Activated naive CD8-positive, alpha-beta T cell treated with anti-CD3 and anti-CD28 coated beads, Interleukin-2, amount 10 ng/mL, durations not matched to agents 7 days and 5 days (primary cell): ENCODE measurements around the gene MYBPC1. TPM values are rescaled to one million over a fixed set of nuclear protein-coding genes. Genes with fewer than 3 reads are reported as not detected.

Source experiments
- ATAC-seq: fragments of 150-1000 bp; cut with Tn5 transposase; one replicate; pipeline ENCODE4 v1.10.0; 2021; ENCODE audit warnings: low read depth, moderate library complexity
- POLR2A ChIA-PET: fragments of 350-600 bp; sonication (Branson Sonifier 250); formaldehyde crosslinking; loops from one replicate; lab custom pipeline; 2021; ENCODE audit warnings: antibody characterized with exemption; lab: Charles Lee
- DNase-seq: peaks from one replicate; pipeline ENCODE4 v3.0.0; 2021
- H3K27ac Mint-ChIP-seq: one replicate; pipeline ENCODE4 v1.8.0; 2022; ENCODE audit warnings: mild to moderate bottlenecking, mixed read lengths
- H3K27me3 Mint-ChIP-seq: one replicate; pipeline ENCODE4 v1.8.0; 2022; ENCODE audit warnings: mild to moderate bottlenecking, moderate library complexity, mixed read lengths
- H3K36me3 Mint-ChIP-seq: one replicate; pipeline ENCODE4 v1.8.0; 2021; ENCODE audit warnings: mild to moderate bottlenecking, mixed read lengths
- H3K4me1 Mint-ChIP-seq: one replicate; pipeline ENCODE4 v1.8.0; 2021; ENCODE audit warnings: mixed read lengths
- H3K4me3 Mint-ChIP-seq: one replicate; pipeline ENCODE4 v1.8.0; 2022; ENCODE audit warnings: mild to moderate bottlenecking, moderate library complexity, mixed read lengths
- H3K9me3 Mint-ChIP-seq: one replicate; pipeline ENCODE4 v1.8.0; 2021; ENCODE audit warnings: mixed read lengths
- total RNA-seq, 2 experiments: library from RNA; stranded (reverse); gene quantifications; one replicate each; pipeline ENCODE4 v1.2.3, GENCODE V29; 2021

MYBPC1 gene
- total RNA-seq, 2 experiments from 2014 or later = not detected

GRCh38 chr12:101696251-101697196 is 101.8 kb downstream of the MYBPC1 start:
- Mint-ChIP-seq H3K27me3 (peaks cover 2% of the 10 kb centered on the region), H3K4me1 (peaks cover 21% of the 10 kb centered on the region), H3K4me3 (peak overlapping the region; percentile 89), H3K27ac (peak overlapping the region; percentile 82), H3K36me3 (no peaks in the 10 kb centered on the region), H3K9me3 (no peaks in the 10 kb centered on the region)
- peak; percentile 38 for DNase-seq
- ATAC-seq = no peak
- POLR2A ChIA-PET = no interaction called here

DNA sequence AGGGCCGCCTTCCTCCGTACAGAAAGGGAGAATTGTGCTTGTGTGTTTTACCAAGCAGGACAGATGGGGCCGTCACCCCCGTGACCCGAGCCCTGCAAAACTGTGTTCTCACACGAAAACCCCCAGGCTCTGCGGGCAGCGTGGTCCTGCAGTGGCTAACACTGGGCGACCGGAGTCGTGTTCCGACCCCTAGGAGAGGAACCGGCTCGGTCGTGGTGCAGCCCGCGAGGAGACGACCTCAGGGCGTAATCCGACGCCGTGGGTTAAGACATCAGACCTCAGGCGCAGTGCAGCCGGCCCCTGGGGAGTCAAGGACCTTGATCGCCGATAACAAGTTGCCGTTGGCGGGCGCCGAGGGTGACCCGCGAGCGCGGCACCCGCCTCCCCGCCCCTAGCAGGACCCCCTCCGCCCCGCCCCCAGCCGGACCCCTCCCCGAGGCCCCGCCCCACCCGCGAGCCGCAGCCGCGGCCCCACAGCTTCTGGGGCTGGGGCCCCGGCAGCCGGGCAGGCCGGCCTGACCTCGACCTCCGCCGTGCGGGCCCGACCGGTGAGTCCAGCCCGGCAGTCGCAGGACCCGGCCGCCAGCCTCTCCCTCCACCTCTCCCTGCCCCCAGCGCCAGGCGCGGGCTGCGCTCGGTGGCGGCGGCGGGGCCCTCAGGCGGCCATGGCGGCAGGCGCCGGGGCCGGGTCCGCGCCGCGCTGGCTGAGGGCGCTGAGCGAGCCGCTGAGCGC is 102.6 kb downstream of the MYBPC1 start, which contains the start of gene CHPT1:
Gene CHPT1 (plus strand): TSS at position 444 of the 733 bp plus-strand sequence. CDS start 222 bp downstream, at position 666.
- peak; percentile 84 for ATAC-seq
- Mint-ChIP-seq H3K27me3 (peaks cover 2% of the 10 kb centered on the region), H3K36me3 (no peaks in the 10 kb centered on the region), H3K4me1 (peaks cover 20% of the 10 kb centered on the region), H3K4me3 (peak within 1 kb of the TSS; percentile 89), H3K9me3 (no peaks in the 10 kb centered on the region), H3K27ac (peak within 1 kb of the TSS; percentile 82)
- peak; percentile 80 for DNase-seq
- POLR2A ChIA-PET = no interaction called here

DNA sequence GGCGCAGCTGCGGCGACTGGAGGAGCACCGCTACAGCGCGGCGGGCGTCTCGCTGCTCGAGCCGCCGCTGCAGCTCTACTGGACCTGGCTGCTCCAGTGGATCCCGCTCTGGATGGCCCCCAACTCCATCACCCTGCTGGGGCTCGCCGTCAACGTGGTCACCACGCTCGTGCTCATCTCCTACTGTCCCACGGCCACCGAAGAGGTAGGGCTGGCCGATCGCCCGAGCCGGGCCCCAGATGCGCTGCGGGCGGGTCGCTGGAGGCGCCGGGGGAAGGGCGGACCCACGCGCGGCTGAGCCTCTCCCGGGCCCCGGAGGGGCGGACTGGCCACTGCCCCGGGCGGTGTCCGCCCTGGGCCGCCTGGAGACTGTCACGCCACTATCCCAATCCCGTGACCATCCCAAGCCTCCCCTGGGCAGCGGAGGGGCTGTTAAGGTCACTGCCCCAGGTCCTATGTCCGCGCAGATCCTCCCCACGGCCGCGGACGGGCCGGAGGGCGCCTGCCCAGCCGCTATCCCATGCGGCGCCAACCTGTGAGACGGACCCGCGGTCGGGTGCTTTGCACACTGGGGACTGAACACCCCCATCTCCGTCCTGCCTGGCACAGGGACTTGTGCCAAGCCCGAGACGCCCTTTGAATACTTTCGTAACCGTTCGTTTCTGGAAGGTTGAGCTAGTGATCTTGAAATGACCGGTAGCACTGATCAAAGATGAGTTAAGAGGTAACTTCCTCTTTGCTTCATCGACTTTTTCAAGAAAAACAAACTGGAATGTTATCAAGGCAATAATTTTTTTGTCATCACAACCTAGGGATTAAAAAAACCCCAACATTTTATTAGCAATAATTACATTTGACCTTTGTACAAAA is 103.4 kb downstream of the MYBPC1 start:
- peaks cover 20% of the 10 kb centered on the region for H3K4me1 Mint-ChIP-seq
- H3K36me3 Mint-ChIP-seq = no peaks in the 10 kb centered on the region
- no peaks in the 10 kb centered on the region for H3K27me3 Mint-ChIP-seq
- peak overlapping the region; percentile 76 for H3K27ac Mint-ChIP-seq
- H3K4me3 Mint-ChIP-seq = peak overlapping the region; percentile 80
- POLR2A ChIA-PET = no interaction called here
- peak; percentile 43 for ATAC-seq
- H3K9me3 Mint-ChIP-seq = no peaks in the 10 kb centered on the region
- no peak for DNase-seq

DNA sequence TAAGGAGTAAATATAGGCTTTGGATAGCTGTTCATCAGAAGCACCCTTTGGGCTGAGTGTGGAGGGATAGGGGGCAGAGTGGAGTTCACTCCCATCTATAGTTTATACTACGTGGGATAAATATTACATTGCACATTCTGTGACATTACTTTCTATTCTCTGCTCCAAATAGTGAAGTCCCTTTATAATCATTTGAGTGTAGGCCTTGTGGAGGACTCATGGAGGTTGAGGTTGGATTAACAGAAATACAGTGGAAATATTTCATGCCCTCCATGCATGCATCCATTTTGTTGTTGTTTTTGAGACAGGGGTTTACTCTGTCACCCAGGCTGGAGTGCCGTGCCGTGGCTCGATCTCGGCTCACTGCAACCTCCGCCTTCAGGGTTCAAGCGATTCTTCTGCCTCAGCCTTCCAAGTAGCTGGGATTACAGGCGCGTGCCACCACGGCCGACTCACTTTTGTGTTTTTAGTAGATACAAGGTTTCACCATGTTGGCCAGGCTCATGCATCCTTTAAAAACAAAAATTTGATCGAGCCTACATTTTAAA is 104.1 kb downstream of the MYBPC1 start:
- Mint-ChIP-seq H3K36me3 (no peaks in the 10 kb centered on the region), H3K4me3 (peak overlapping the region; percentile 80), H3K27me3 (no peaks in the 10 kb centered on the region), H3K4me1 (peaks cover 20% of the 10 kb centered on the region), H3K27ac (peak overlapping the region; percentile 76), H3K9me3 (no peaks in the 10 kb centered on the region)
- POLR2A ChIA-PET = no interaction called here
- no peak for ATAC-seq
- DNase-seq = no peak

DNA sequence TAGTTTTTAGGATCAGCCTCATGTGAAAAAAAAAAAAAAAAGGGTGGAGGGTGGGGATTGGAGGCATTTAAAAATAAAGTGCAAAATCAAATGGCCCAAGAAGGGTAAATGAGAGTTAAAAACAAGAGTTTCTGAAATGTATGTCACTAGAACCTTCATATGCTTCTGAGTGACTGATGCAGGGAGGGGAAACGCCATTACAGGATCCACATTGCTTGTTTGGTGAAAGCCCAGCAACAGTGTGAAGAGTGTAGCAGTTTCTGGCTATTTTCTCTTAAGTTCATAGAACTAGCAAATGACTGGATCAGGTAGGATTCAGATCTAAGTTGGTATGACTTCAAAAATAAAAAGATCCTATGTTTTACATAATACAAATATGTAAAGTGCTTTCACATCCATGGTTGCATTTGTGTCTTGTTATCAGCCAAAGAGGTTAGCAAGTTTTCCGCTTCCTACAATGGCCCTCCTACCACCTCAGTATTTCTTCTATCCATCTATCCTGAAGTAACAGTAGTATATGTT is 105.6 kb downstream of the MYBPC1 start:
- ATAC-seq = no peak
- Mint-ChIP-seq H3K27me3 (no peaks in the 10 kb centered on the region), H3K4me3 (no peak overlapping the region), H3K36me3 (no peaks in the 10 kb centered on the region), H3K27ac (no peak overlapping the region), H3K9me3 (no peaks in the 10 kb centered on the region), H3K4me1 (peaks cover 20% of the 10 kb centered on the region)
- no peak for DNase-seq
- POLR2A ChIA-PET = no interaction called here

GRCh38 chr12:101703487-101703886 is 108.7 kb downstream of the MYBPC1 start:
- Mint-ChIP-seq H3K4me1 (peaks cover 10% of the 10 kb centered on the region), H3K27me3 (no peaks in the 10 kb centered on the region), H3K4me3 (no peak overlapping the region), H3K27ac (no peak overlapping the region), H3K9me3 (no peaks in the 10 kb centered on the region), H3K36me3 (no peaks in the 10 kb centered on the region)
- ATAC-seq = no peak
- POLR2A ChIA-PET = no interaction called here
- no peak for DNase-seq

- no peaks in the 10 kb centered on the region for H3K27me3 Mint-ChIP-seq
- H3K36me3 Mint-ChIP-seq = no peaks in the 10 kb centered on the region
- H3K4me3 Mint-ChIP-seq = no peak overlapping the region
- no peaks in the 10 kb centered on the region for H3K9me3 Mint-ChIP-seq
- H3K27ac Mint-ChIP-seq = no peak overlapping the region
- no peak for ATAC-seq
- DNase-seq = no peak
- peaks cover 13% of the 10 kb centered on the region for H3K4me1 Mint-ChIP-seq
- POLR2A ChIA-PET = no interaction called here
Observed at GRCh38 chr12:101706403-101706802, 111.6 kb downstream of the MYBPC1 start.

GRCh38 chr12:101707131-101707782 is 112.5 kb downstream of the MYBPC1 start:
- ATAC-seq (no peak), DNase-seq (no peak)
- no peaks in the 10 kb centered on the region for H3K9me3 Mint-ChIP-seq
- H3K4me3 Mint-ChIP-seq = no peak overlapping the region
- H3K27me3 Mint-ChIP-seq = no peaks in the 10 kb centered on the region
- POLR2A ChIA-PET = no interaction called here
- no peak overlapping the region for H3K27ac Mint-ChIP-seq
- peaks cover 13% of the 10 kb centered on the region for H3K4me1 Mint-ChIP-seq
- no peaks in the 10 kb centered on the region for H3K36me3 Mint-ChIP-seq

GRCh38 chr12:101710288-101710687 is 115.5 kb downstream of the MYBPC1 start:
- POLR2A ChIA-PET = no interaction called here
- Mint-ChIP-seq H3K27ac (no peak overlapping the region), H3K4me1 (peaks cover 13% of the 10 kb centered on the region), H3K36me3 (no peaks in the 10 kb centered on the region), H3K27me3 (no peaks in the 10 kb centered on the region), H3K4me3 (no peak overlapping the region), H3K9me3 (no peaks in the 10 kb centered on the region)
- ATAC-seq (no peak), DNase-seq (no peak)

- Mint-ChIP-seq H3K4me3 (no peak overlapping the region), H3K27ac (no peak overlapping the region), H3K4me1 (peaks cover 13% of the 10 kb centered on the region), H3K36me3 (peaks cover 2% of the 10 kb centered on the region), H3K27me3 (no peaks in the 10 kb centered on the region), H3K9me3 (no peaks in the 10 kb centered on the region)
- POLR2A ChIA-PET = no interaction called here
- ATAC-seq (no peak), DNase-seq (no peak)
Observed at GRCh38 chr12:101713059-101713682, 118.4 kb downstream of the MYBPC1 start.

GRCh38 chr12:101713930-101714329 is 119.2 kb downstream of the MYBPC1 start:
- no peaks in the 10 kb centered on the region for H3K9me3 Mint-ChIP-seq

More at GRCh38 chr12:101713930-101714329, 119.2 kb downstream of the MYBPC1 start:
- ATAC-seq (no peak), DNase-seq (no peak)
- peaks cover 13% of the 10 kb centered on the region for H3K4me1 Mint-ChIP-seq
- no peaks in the 10 kb centered on the region for H3K27me3 Mint-ChIP-seq
- POLR2A ChIA-PET = no interaction called here
- peaks cover 4% of the 10 kb centered on the region for H3K36me3 Mint-ChIP-seq
- no peak overlapping the region for H3K4me3 Mint-ChIP-seq
- H3K27ac Mint-ChIP-seq = no peak overlapping the region
